K562 (cell line): ENCODE measurements around the gene ANKRD24. TPM values are rescaled to one million over a fixed set of nuclear protein-coding genes. Genes with fewer than 3 reads are reported as not detected.

Experiments
- ADNP ChIP-seq: fragments of 200-800 bp; sonication (Bioruptor generic); IDR thresholded peaks from 2 replicates; pipeline ENCODE4 v1.6.1; 2016; ENCODE audit warnings: missing genetic modification characterization, missing compliant biosample characterization
- ARHGAP35 ChIP-seq: fragments of 450-650 bp; IDR thresholded peaks from 2 replicates; pipeline ENCODE4 v1.6.1; 2018; ENCODE audit not compliant: partially characterized antibody
- ATF7 ChIP-seq: fragments of 450-650 bp; IDR thresholded peaks from 2 replicates; pipeline ENCODE4 v1.7.1; 2014; ENCODE audit warnings: mild to moderate bottlenecking, moderate library complexity
- BMI1 ChIP-seq: fragments of 150-350 bp; IDR thresholded peaks from 2 replicates; pipeline ENCODE4 v1.6.1; 2014; ENCODE audit warnings: low read length
- CBFB ChIP-seq: sonication (generic); formaldehyde crosslinking; IDR thresholded peaks from 2 replicates; pipeline ENCODE4 v1.4.0; 2020; ENCODE audit warnings: mild to moderate bottlenecking, missing genetic modification reagents
- CEBPG ChIP-seq, 3 experiments: fragments of 200-800 bp in 1 of 3; sonication (Bioruptor generic) in 1 of 3; sonication (generic) in 1 of 3; formaldehyde crosslinking in 1 of 3; IDR thresholded peaks in 2 of 3; conservative IDR thresholded peaks in 1 of 3; 2 replicates each; pipeline versions ENCODE4 v1.6.1 to v1.8.0; 2016 to 2022; ENCODE audit warnings: missing compliant biosample characterization in 2 of 3, missing genetic modification characterization in 2 of 3, mild to moderate bottlenecking in 1 of 3, missing genetic modification reagents in 1 of 3
- HMGXB4 ChIP-seq: sonication (generic); formaldehyde crosslinking; IDR thresholded peaks from 2 replicates; pipeline ENCODE4 v1.8.1; 2023; ENCODE audit warnings: mild to moderate bottlenecking, missing genetic modification reagents
- ID3 ChIP-seq, 2 experiments: fragments of 250-450 bp in 1 of 2; fragments of 450-650 bp in 1 of 2; sonication (Bioruptor Pico) in 1 of 2; IDR thresholded peaks; 2 replicates each; pipeline versions ENCODE4 v1.6.1 to v1.8.0; 2016 to 2021; ENCODE audit warnings: mild to moderate bottlenecking in 2 of 2, moderate library complexity in 2 of 2, missing compliant biosample characterization in 1 of 2, missing genetic modification characterization in 1 of 2
- ILK ChIP-seq: fragments of 450-650 bp; IDR thresholded peaks from 2 replicates; pipeline ENCODE4 v1.6.1; 2016; ENCODE audit warnings: missing genetic modification characterization, low read depth, mild to moderate bottlenecking, missing compliant biosample characterization, moderate library complexity, borderline replicate concordance
- JUNB ChIP-seq: fragments of 450-650 bp; formaldehyde crosslinking; conservative IDR thresholded peaks from 2 replicates; pipeline ENCODE4 v1.4.0; 2020; ENCODE audit warnings: mild to moderate bottlenecking
- NR4A1 ChIP-seq, 2 experiments: fragments of 250-450 bp in 1 of 2; fragments of 450-650 bp in 1 of 2; sonication (Bioruptor Pico) in 1 of 2; IDR thresholded peaks; 2 replicates each; pipeline versions ENCODE4 v1.4.0 to v1.6.1; 2016 to 2020; ENCODE audit warnings: mild to moderate bottlenecking in 2 of 2, missing compliant biosample characterization in 1 of 2, missing genetic modification characterization in 1 of 2, moderate library complexity in 1 of 2
- PBX2 ChIP-seq, 2 experiments: IDR thresholded peaks in 1 of 2; conservative IDR thresholded peaks in 1 of 2; 2 replicates each; pipeline ENCODE4 v1.6.1; 2016; ENCODE audit warnings: low read depth in 2 of 2, mild to moderate bottlenecking in 1 of 2, missing compliant biosample characterization in 1 of 2, missing genetic modification characterization in 1 of 2, moderate library complexity in 1 of 2
- PCBP2 ChIP-seq: fragments of 200-400 bp; formaldehyde crosslinking; IDR thresholded peaks from 2 replicates; pipeline ENCODE4 v1.6.1; 2018; ENCODE audit warnings: low read length, low read depth, mild to moderate bottlenecking, moderate library complexity; ENCODE audit not compliant: poor library complexity, severe bottlenecking
- RUNX1 ChIP-seq: sonication (generic); IDR thresholded peaks from 2 replicates; pipeline ENCODE4 v1.6.1; 2016; ENCODE audit warnings: antibody characterized with exemption, low read depth
- SLC30A9 ChIP-seq: fragments of 250-450 bp; sonication (Bioruptor Pico); IDR thresholded peaks from 2 replicates; pipeline ENCODE4 v1.8.0; 2022; ENCODE audit warnings: mild to moderate bottlenecking, moderate library complexity
- SMAD2 ChIP-seq: fragments of 150-350 bp; IDR thresholded peaks from 2 replicates; pipeline ENCODE4 v1.6.1; 2014; ENCODE audit warnings: low read depth, mild to moderate bottlenecking, low read length
- SNRNP70 ChIP-seq: fragments of 200-400 bp; formaldehyde crosslinking; optimal IDR thresholded peaks from 2 replicates; pipeline ENCODE3; 2017; ENCODE audit warnings: low read depth, low read length
- STAT5A ChIP-seq: IDR thresholded peaks from 2 replicates; pipeline ENCODE4 v1.6.1; 2012; ENCODE audit warnings: low read length, inconsistent platforms, borderline replicate concordance
- TARDBP ChIP-seq: fragments of 450-650 bp; IDR thresholded peaks from 2 replicates; pipeline ENCODE4 v1.6.1; 2016
- ZNF175 ChIP-seq: fragments of 200-800 bp; sonication (Bioruptor generic); IDR thresholded peaks from 2 replicates; pipeline ENCODE4 v1.6.1; 2016; ENCODE audit warnings: low read depth, mild to moderate bottlenecking, missing genetic modification characterization, missing compliant biosample characterization
- ZNF354B ChIP-seq: fragments of 250-450 bp; sonication (Bioruptor Pico); IDR thresholded peaks from 2 replicates; pipeline ENCODE4 v1.4.0; 2020
- ZNF384 ChIP-seq: IDR thresholded peaks from 2 replicates; pipeline ENCODE4 v1.6.1; 2012; ENCODE audit warnings: low read depth, low read length, improper control_type of control experiment
- ZNF586 ChIP-seq: fragments of 450-650 bp; formaldehyde crosslinking; conservative IDR thresholded peaks from 2 replicates; pipeline ENCODE4 v1.4.0; 2020; ENCODE audit warnings: mild to moderate bottlenecking, moderate library complexity
- polyA plus RNA-seq, 8 experiments: library from polyadenylated mRNA; depleted of rRNA in 4 of 8; stranded (reverse) in 5 of 8; unstranded in 3 of 8; fragments of >200 nt; fragmentation: Nextera tagmentation in 2 of 8; fragmentation: Illumina TruSeq in 1 of 8; extraction: Ambion mirVana in 2 of 8; extraction: Trizol in 1 of 8; gene quantifications; 2 replicates each; pipeline versions ENCODE4 v1.2.1 to v1.2.3, GENCODE V29; 2011 to 2014; ENCODE audit warnings: inconsistent platforms in 1 of 8, missing spikeins in 1 of 8
- total RNA-seq, 7 experiments: library from RNA; depleted of rRNA in 6 of 7; stranded (reverse); fragments of >200 nt in 6 of 7; fragmentation: Illumina TruSeq in 2 of 7; extraction: Trizol in 2 of 7; gene quantifications; 2 replicates each; pipeline versions ENCODE4 v1.2.1 to v1.2.3, GENCODE V29; 2011 to 2021; ENCODE audit warnings: low replicate concordance in 1 of 7

The ANKRD24 gene
- total and polyA plus RNA-seq, 9 of the 15 experiments (the other 6 are each of a cell fraction or from before 2014, with no cell fraction given): 0.07 to 0.12 (median 0.09) TPM; not detected in 5

- TF ChIP-seq RUNX1 (no peak), ARHGAP35 (no peak), ATF7 (peak; percentile 81), TARDBP (0 out of 2 replicates have a peak, but pooled peaks have one; percentile 19), SNRNP70 (no peak), NR4A1 (CRISPR knock-in tag; IDR thresholded peaks at IDR 0.05) (no peak), NR4A1 (tag; IDR thresholded peaks at IDR 0.05) (no peak), PCBP2 (no peak), HMGXB4 (CRISPR knock-in tag) (peak; percentile 91; the same call in 1 of the 2 replicates), CBFB (CRISPR knock-in tag) (no peak), ZNF586 (CRISPR knock-in tag) (no peak), ZNF384 (peak; percentile 83), SMAD2 (no peak), ZNF175 (CRISPR knock-in tag) (0 out of 2 replicates have a peak, but pooled peaks have one; percentile 55), ILK (no peak), ZNF354B (no peak), PBX2 (CRISPR knock-in tag; IDR thresholded peaks at IDR 0.05; ENCODE audit: low read depth) (no peak), PBX2 (tag; conservative IDR thresholded peaks at IDR 0.05; ENCODE audit: low read depth) (no peak), BMI1 (no peak), ID3 (CRISPR knock-in tag; IDR thresholded peaks at IDR 0.05) (no peak), ID3 (tag; IDR thresholded peaks at IDR 0.05) (peak; percentile 69; the same call in 1 of the 2 replicates), STAT5A (no peak), SLC30A9 (CRISPR knock-in tag) (no peak), JUNB (no peak), ADNP (no peak), CEBPG (CRISPR knock-in tag; IDR thresholded peaks at IDR 0.05) (no peak), CEBPG (tag; conservative IDR thresholded peaks at IDR 0.05 in 1 of 2, IDR thresholded peaks at IDR 0.05 in 1 of 2) (no peak)
Measured at GRCh38 chr19:4182084-4182810, at the start of gene ANKRD24, which contains the start of gene SIRT6 (continued).
